ENCODE measurements around the gene ISLR2.
"Not testable (repeated sequence)": the region's sequence is repeated elsewhere in the genome, so short reads cannot be mapped to it uniquely, and the experiment has no call there.

Gene ISLR2

GRCh38 chr15:74157868-74158827 lies 27.8 kb downstream of the ISLR2 start:
- peak; percentile 78 for DNase-seq (ENCODE audit: low spot score)

- peak; percentile 59 for DNase-seq (ENCODE audit: low spot score)
Observed at GRCh38 chr15:74158855-74159650, 28.7 kb downstream of the ISLR2 start.

- DNase-seq (ENCODE audit: low spot score): no peak
Observed at GRCh38 chr15:74159773-74160172, 29.4 kb downstream of the ISLR2 start.

GRCh38 chr15:74160390-74160789 lies 30.0 kb downstream of the ISLR2 start:
- not testable (repeated sequence) for DNase-seq (ENCODE audit: low spot score)

GRCh38 chr15:74162195-74162536 lies 31.8 kb downstream of the ISLR2 start:
- not testable (repeated sequence) for DNase-seq (ENCODE audit: low spot score)

GRCh38 chr15:74165461-74165860 lies 35.1 kb downstream of the ISLR2 start:
- no peak for DNase-seq (ENCODE audit: low spot score)

GRCh38 chr15:74167891-74168331 lies 37.5 kb downstream of the ISLR2 start:
- DNase-seq (ENCODE audit: low spot score): no peak

- no peak for DNase-seq (ENCODE audit: low spot score)
Observed at GRCh38 chr15:74168711-74169126, 38.3 kb downstream of the ISLR2 start.

GRCh38 chr15:74170071-74170844 lies 39.9 kb downstream of the ISLR2 start:
- no peak for DNase-seq (ENCODE audit: low spot score)

GRCh38 chr15:74170875-74171578 lies 40.6 kb downstream of the ISLR2 start:
- no peak for DNase-seq (ENCODE audit: low spot score)

- no peak for DNase-seq (ENCODE audit: low spot score)
Observed at GRCh38 chr15:74171965-74172541, 41.7 kb downstream of the ISLR2 start.

- no peak for DNase-seq (ENCODE audit: low spot score)
Observed at GRCh38 chr15:74172701-74173379, 42.5 kb downstream of the ISLR2 start.

- DNase-seq (ENCODE audit: low spot score): no peak
Observed at GRCh38 chr15:74173380-74174218, 43.2 kb downstream of the ISLR2 start, which contains the start of gene ISLR. ISLR (plus strand) TSS chr15:74173710; CDS start chr15:74174859, 1,149 bp downstream.

- no peak for DNase-seq (ENCODE audit: low spot score)
Observed at GRCh38 chr15:74174219-74174957, 44.0 kb downstream of the ISLR2 start.

GRCh38 chr15:74174958-74175253 lies 44.5 kb downstream of the ISLR2 start:
- no peak for DNase-seq (ENCODE audit: low spot score)

GRCh38 chr15:74175271-74176191 lies 45.1 kb downstream of the ISLR2 start:
- no peak for DNase-seq (ENCODE audit: low spot score)

- no peak for DNase-seq (ENCODE audit: low spot score)
Observed at GRCh38 chr15:74176262-74177214, 46.2 kb downstream of the ISLR2 start.
